ENCODE results near the gene OOSP3.

OOSP3 gene

GRCh38 chr11:59866397-59866796 is 12.2 kb upstream of the OOSP3 start, which contains the start of gene TCN1:
Gene TCN1 (minus strand): TSS chr11:59866487. CDS start chr11:59866470, 17 bp downstream.
- Histone ChIP-seq H3K27ac (no peak within 1 kb of the TSS), H3K79me2 (ENCODE audit: insufficient read depth, low read depth) (no peaks in the 10 kb centered on the region), H2AFZ (ENCODE audit: low read depth) (no peak within 1 kb of the TSS), H4K20me1 (ENCODE audit: insufficient read depth) (no peaks in the 10 kb centered on the region), H3K36me3 (ENCODE audit: insufficient read depth) (no peaks in the 10 kb centered on the region), H3K4me2 (no peak within 1 kb of the TSS), H3K4me1 (ENCODE audit: low read depth, poor library complexity, severe bottlenecking) (no peaks in the 10 kb centered on the region), H3K4me3 (IDR thresholded peaks at IDR 0.05; ENCODE audit: insufficient read depth, low read depth, low read length) (no peak within 1 kb of the TSS), H3K27me3 (ENCODE audit: insufficient read depth, low read depth) (no peaks in the 10 kb centered on the region), H3K9ac (no peak within 1 kb of the TSS)
- TF ChIP-seq CTCF (conservative IDR thresholded peaks at IDR 0.05; ENCODE audit: low read depth, low read length), result no peak

- Histone ChIP-seq H3K27ac (no peak overlapping the region), H3K4me2 (no peak overlapping the region), H3K9ac (no peak overlapping the region)
Observed at GRCh38 chr11:59866836-59867235, 11.7 kb upstream of the OOSP3 start.

GRCh38 chr11:59867946-59868345 is 10.6 kb upstream of the OOSP3 start:
- Histone ChIP-seq H3K27ac (no peak overlapping the region), H3K79me2 (ENCODE audit: insufficient read depth, low read depth) (no peaks in the 10 kb centered on the region), H3K4me3 (IDR thresholded peaks at IDR 0.05; ENCODE audit: insufficient read depth, low read depth, low read length) (no peak overlapping the region), H3K4me1 (ENCODE audit: low read depth, poor library complexity, severe bottlenecking) (no peaks in the 10 kb centered on the region), H3K27me3 (ENCODE audit: insufficient read depth, low read depth) (no peaks in the 10 kb centered on the region), H2AFZ (ENCODE audit: low read depth) (no peak overlapping the region), H4K20me1 (ENCODE audit: insufficient read depth) (no peaks in the 10 kb centered on the region), H3K36me3 (ENCODE audit: insufficient read depth) (no peaks in the 10 kb centered on the region), H3K9ac (no peak overlapping the region), H3K4me2 (no peak overlapping the region)
- no peak for TF ChIP-seq CTCF (conservative IDR thresholded peaks at IDR 0.05; ENCODE audit: low read depth, low read length)

More at GRCh38 chr11:59866836-59867235, 11.7 kb upstream of the OOSP3 start:
- Histone ChIP-seq H4K20me1 (ENCODE audit: insufficient read depth) (no peaks in the 10 kb centered on the region), H3K36me3 (ENCODE audit: insufficient read depth) (no peaks in the 10 kb centered on the region), H2AFZ (ENCODE audit: low read depth) (no peak overlapping the region), H3K4me3 (IDR thresholded peaks at IDR 0.05; ENCODE audit: insufficient read depth, low read depth, low read length) (no peak overlapping the region), H3K79me2 (ENCODE audit: insufficient read depth, low read depth) (no peaks in the 10 kb centered on the region), H3K4me1 (ENCODE audit: low read depth, poor library complexity, severe bottlenecking) (no peaks in the 10 kb centered on the region), H3K27me3 (ENCODE audit: insufficient read depth, low read depth) (no peaks in the 10 kb centered on the region)
- no peak for TF ChIP-seq CTCF (conservative IDR thresholded peaks at IDR 0.05; ENCODE audit: low read depth, low read length)

GRCh38 chr11:59872076-59872475 is 6.5 kb upstream of the OOSP3 start:
- Histone ChIP-seq H3K27ac (no peak overlapping the region), H3K4me3 (IDR thresholded peaks at IDR 0.05; ENCODE audit: insufficient read depth, low read depth, low read length) (no peak overlapping the region), H3K36me3 (ENCODE audit: insufficient read depth) (no peaks in the 10 kb centered on the region), H2AFZ (ENCODE audit: low read depth) (no peak overlapping the region), H4K20me1 (ENCODE audit: insufficient read depth) (no peaks in the 10 kb centered on the region), H3K27me3 (ENCODE audit: insufficient read depth, low read depth) (no peaks in the 10 kb centered on the region), H3K79me2 (ENCODE audit: insufficient read depth, low read depth) (no peaks in the 10 kb centered on the region), H3K9ac (no peak overlapping the region), H3K4me1 (ENCODE audit: low read depth, poor library complexity, severe bottlenecking) (no peaks in the 10 kb centered on the region), H3K4me2 (no peak overlapping the region)
- TF ChIP-seq CTCF (conservative IDR thresholded peaks at IDR 0.05; ENCODE audit: low read depth, low read length), result no peak

Measured in KMS-11 (cell line).